Right kidney (tissue), 1 donor: ENCODE results near the gene KTN1.

Source experiments
- DNase-seq: peaks from one replicate; pipeline ENCODE4 v3.0.0-alpha.2; 2016

The KTN1 gene

GRCh38 chr14:55717621-55718020 lies 137.6 kb downstream of the KTN1 start:
- no peak for DNase-seq

- no peak for DNase-seq
Observed at GRCh38 chr14:55718551-55718950, 138.5 kb downstream of the KTN1 start.

GRCh38 chr14:55720796-55721195 lies 140.8 kb downstream of the KTN1 start:
- DNase-seq: no peak

GRCh38 chr14:55721353-55721752 lies 141.3 kb downstream of the KTN1 start:
- no peak for DNase-seq

- no peak for DNase-seq
Observed at GRCh38 chr14:55722054-55722453, 142.0 kb downstream of the KTN1 start.

GRCh38 chr14:55724736-55725135 lies 144.7 kb downstream of the KTN1 start:
- no peak for DNase-seq

- no peak for DNase-seq
Observed at GRCh38 chr14:55730592-55731310, 150.7 kb downstream of the KTN1 start.

- DNase-seq: no peak
Observed at GRCh38 chr14:55731311-55731872, 151.4 kb downstream of the KTN1 start.

GRCh38 chr14:55731881-55732498 lies 152.0 kb downstream of the KTN1 start:
- DNase-seq: no peak

GRCh38 chr14:55733599-55733998 lies 153.6 kb downstream of the KTN1 start:
- DNase-seq: no peak
